ENCODE results near the gene ACBD4. TPM values are rescaled to one million over a fixed set of nuclear protein-coding genes. Genes with fewer than 3 reads are reported as not detected.

The ACBD4 gene
- polyA plus RNA-seq, 1 donor: 16.6 TPM

- Histone ChIP-seq H3K4me3 (ENCODE audit: low read length) (peak overlapping the region; percentile 11), H3K27ac (ENCODE audit: low read length) (peak overlapping the region; percentile 98), H3K27me3 (ENCODE audit: control insufficient read depth, insufficient read depth, low read length) (no peaks in the 10 kb centered on the region), H3K9me3 (ENCODE audit: control insufficient read depth, low read depth, low read length) (no peaks in the 10 kb centered on the region), H3K36me3 (ENCODE audit: control insufficient read depth, insufficient read depth, low read length) (peaks cover 12% of the 10 kb centered on the region), H3K4me1 (ENCODE audit: control insufficient read depth, insufficient read depth, low read length) (peaks cover 57% of the 10 kb centered on the region)
- DNase-seq: peak; percentile 61 to 82
- no CpG with 5 or more reads among the region's 10 CpGs for WGBS (ENCODE audit: insufficient coverage, low lambda C conversion rate)
Measured at GRCh38 chr17:45172541-45173286, 37.2 kb downstream of the ACBD4 start.

DNA sequence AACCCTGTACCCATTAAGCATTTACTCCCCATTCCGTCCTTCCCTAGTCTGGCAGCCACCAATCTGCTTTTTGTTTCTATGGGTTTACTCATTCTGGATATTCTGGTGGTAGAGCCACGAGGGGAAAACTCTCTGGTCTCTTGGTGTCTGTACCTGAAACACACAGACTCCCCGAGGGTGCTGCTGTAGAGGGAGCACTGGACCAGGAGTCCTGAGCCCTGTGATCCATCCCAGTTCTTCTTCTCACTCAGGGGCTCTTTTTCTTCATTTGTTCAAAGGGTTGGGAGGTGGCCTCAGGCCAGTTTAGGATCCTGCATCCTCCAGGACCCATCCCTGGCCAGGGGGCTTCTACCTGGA is 40.2 kb downstream of the ACBD4 start:
- DNase-seq: no peak
- Histone ChIP-seq H3K4me1 (ENCODE audit: control insufficient read depth, insufficient read depth, low read length) (peaks cover 44% of the 10 kb centered on the region), H3K4me3 (ENCODE audit: low read length) (no peak overlapping the region), H3K27ac (ENCODE audit: low read length) (peak overlapping the region; percentile 47), H3K27me3 (ENCODE audit: control insufficient read depth, insufficient read depth, low read length) (no peaks in the 10 kb centered on the region), H3K36me3 (ENCODE audit: control insufficient read depth, insufficient read depth, low read length) (no peaks in the 10 kb centered on the region), H3K9me3 (ENCODE audit: control insufficient read depth, low read depth, low read length) (no peaks in the 10 kb centered on the region)
- WGBS (ENCODE audit: insufficient coverage, low lambda C conversion rate): 100% methylated on average over 1 of the region's 3 CpGs

GRCh38 chr17:45177563-45177962 is 42.1 kb downstream of the ACBD4 start:
- no CpG with 5 or more reads among the region's 7 CpGs for WGBS (ENCODE audit: insufficient coverage, low lambda C conversion rate)
- H3K4me3 ChIP-seq (ENCODE audit: low read length): no peak overlapping the region
- no peak for DNase-seq
- H3K27me3 ChIP-seq (ENCODE audit: control insufficient read depth, insufficient read depth, low read length): no peaks in the 10 kb centered on the region
- no peaks in the 10 kb centered on the region for H3K9me3 ChIP-seq (ENCODE audit: control insufficient read depth, low read depth, low read length)
- H3K4me1 ChIP-seq (ENCODE audit: control insufficient read depth, insufficient read depth, low read length): peaks cover 29% of the 10 kb centered on the region
- no peak overlapping the region for H3K27ac ChIP-seq (ENCODE audit: low read length)
- H3K36me3 ChIP-seq (ENCODE audit: control insufficient read depth, insufficient read depth, low read length): no peaks in the 10 kb centered on the region

GRCh38 chr17:45184144-45184543 is 48.7 kb downstream of the ACBD4 start:
- Histone ChIP-seq H3K4me3 (ENCODE audit: low read length) (no peak overlapping the region), H3K36me3 (ENCODE audit: control insufficient read depth, insufficient read depth, low read length) (no peaks in the 10 kb centered on the region)
- no peak for DNase-seq

DNA sequence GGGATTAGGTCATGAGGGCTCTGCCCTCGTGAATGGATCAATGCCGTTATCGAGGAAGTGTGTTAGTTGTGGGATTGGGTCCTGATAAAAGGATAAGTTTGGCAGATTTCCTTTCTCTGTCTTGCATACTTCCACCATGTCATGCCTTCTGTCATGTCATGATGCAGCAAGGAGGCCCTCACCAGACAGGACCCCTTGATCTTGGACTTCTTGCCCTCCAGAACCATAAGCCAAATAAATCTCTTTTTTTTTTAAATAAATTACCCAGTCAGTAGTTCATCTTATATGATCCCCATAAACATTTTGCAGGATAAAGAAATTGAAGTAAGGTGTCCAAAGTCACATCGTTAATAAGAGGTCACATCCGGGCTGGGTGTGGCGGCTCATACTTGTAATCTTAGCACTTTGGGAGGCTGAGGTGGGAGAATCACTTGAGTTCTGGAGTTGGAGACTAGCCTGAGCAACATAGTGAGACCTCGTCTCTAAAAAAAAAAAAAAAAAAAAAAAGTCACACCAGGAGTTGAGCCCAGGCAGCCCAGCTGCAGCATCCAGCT is 51.4 kb downstream of the ACBD4 start:
- no peak overlapping the region for H3K4me3 ChIP-seq (ENCODE audit: low read length)
- no peaks in the 10 kb centered on the region for H3K27me3 ChIP-seq (ENCODE audit: control insufficient read depth, insufficient read depth, low read length)
- DNase-seq: peak; percentile 26 to 73
- no peaks in the 10 kb centered on the region for H3K9me3 ChIP-seq (ENCODE audit: control insufficient read depth, low read depth, low read length)
- H3K4me1 ChIP-seq (ENCODE audit: control insufficient read depth, insufficient read depth, low read length): peaks cover 16% of the 10 kb centered on the region
- WGBS (ENCODE audit: insufficient coverage, low lambda C conversion rate): 47% methylated on average over 2 of the region's 7 CpGs
- H3K27ac ChIP-seq (ENCODE audit: low read length): no peak overlapping the region
- no peaks in the 10 kb centered on the region for H3K36me3 ChIP-seq (ENCODE audit: control insufficient read depth, insufficient read depth, low read length)

More at GRCh38 chr17:45184144-45184543, 48.7 kb downstream of the ACBD4 start:
- Histone ChIP-seq H3K9me3 (ENCODE audit: control insufficient read depth, low read depth, low read length) (no peaks in the 10 kb centered on the region), H3K4me1 (ENCODE audit: control insufficient read depth, insufficient read depth, low read length) (peaks cover 11% of the 10 kb centered on the region), H3K27me3 (ENCODE audit: control insufficient read depth, insufficient read depth, low read length) (no peaks in the 10 kb centered on the region), H3K27ac (ENCODE audit: low read length) (no peak overlapping the region)
- no CpG with 5 or more reads among the region's 5 CpGs for WGBS (ENCODE audit: insufficient coverage, low lambda C conversion rate)

DNA sequence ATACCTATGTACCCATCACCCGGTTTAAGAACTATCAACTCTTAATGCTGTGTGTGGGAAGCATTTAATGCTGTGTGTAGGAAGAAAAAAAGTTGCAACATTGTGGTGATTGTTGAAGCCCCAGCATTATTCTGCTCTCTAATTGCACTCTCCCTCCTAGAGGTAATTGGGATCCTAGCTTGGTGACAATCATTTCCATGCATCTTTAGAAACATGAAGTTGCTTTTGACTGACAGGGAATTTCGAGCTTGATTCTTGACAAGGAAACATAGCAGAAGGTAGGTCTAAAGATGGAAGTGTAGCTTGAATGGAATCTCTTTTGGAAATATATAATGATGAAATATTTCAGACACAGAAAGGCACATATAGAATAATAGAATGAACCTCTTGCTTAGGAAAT is 53.5 kb downstream of the ACBD4 start:
- Histone ChIP-seq H3K27me3 (ENCODE audit: control insufficient read depth, insufficient read depth, low read length) (no peaks in the 10 kb centered on the region), H3K9me3 (ENCODE audit: control insufficient read depth, low read depth, low read length) (no peaks in the 10 kb centered on the region), H3K4me1 (ENCODE audit: control insufficient read depth, insufficient read depth, low read length) (peaks cover 7% of the 10 kb centered on the region), H3K27ac (ENCODE audit: low read length) (no peak overlapping the region), H3K36me3 (ENCODE audit: control insufficient read depth, insufficient read depth, low read length) (no peaks in the 10 kb centered on the region), H3K4me3 (ENCODE audit: low read length) (no peak overlapping the region)
- DNase-seq: no peak
- WGBS (ENCODE audit: insufficient coverage, low lambda C conversion rate): 83% methylated on average over 1 of the region's 2 CpGs

DNA sequence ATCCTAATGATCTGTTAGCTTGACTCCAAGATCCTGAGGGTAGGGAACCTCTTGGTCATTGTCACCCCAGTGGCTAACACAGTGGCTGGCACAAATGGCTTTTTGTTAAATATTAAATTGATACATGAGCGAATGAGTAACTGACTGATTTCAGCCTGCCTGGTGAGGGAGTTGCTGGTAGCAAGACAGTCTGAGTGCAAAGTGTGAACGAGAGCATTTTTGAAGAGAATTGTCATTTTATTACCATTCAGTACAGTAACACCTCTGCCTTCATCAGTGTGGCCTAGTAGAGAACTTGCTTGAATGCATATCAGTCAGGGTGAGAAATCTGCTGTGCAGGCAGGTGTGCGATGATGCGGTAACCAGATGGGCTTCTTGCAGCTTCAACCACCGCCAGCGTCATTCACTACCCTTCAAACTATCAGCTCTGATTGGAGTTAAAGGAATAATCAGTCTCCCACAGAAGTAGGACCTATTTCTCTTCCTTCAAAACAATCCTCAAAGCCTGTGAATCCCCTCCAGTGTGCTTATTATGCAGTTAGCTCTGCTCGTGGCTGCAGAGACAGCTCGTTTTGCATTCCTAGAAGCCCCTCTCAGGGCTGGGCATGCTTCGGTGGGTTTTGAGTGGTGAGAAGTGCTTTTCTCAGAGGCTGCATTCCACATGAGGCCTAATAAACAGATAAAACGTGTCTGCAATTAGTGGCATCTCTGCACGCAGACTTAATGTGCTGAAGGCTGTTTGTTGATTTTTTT is 55.2 kb downstream of the ACBD4 start:
- Histone ChIP-seq H3K4me3 (ENCODE audit: low read length) (no peak overlapping the region), H3K27me3 (ENCODE audit: control insufficient read depth, insufficient read depth, low read length) (no peaks in the 10 kb centered on the region), H3K4me1 (ENCODE audit: control insufficient read depth, insufficient read depth, low read length) (peaks cover 7% of the 10 kb centered on the region), H3K9me3 (ENCODE audit: control insufficient read depth, low read depth, low read length) (no peaks in the 10 kb centered on the region), H3K27ac (ENCODE audit: low read length) (peak overlapping the region; percentile 17), H3K36me3 (ENCODE audit: control insufficient read depth, insufficient read depth, low read length) (no peaks in the 10 kb centered on the region)
- DNase-seq: peak; percentile 51 to 67
- no CpG with 5 or more reads among the region's 11 CpGs for WGBS (ENCODE audit: insufficient coverage, low lambda C conversion rate)

Other genes with a start within 250 kb of the ACBD4 start
- gene EFTUD2, start 236.2 kb upstream of the ACBD4 start, polyA plus RNA-seq: 67.8 TPM
- 0.34 TPM for gene GFAP, start 220.2 kb upstream of the ACBD4 start, polyA plus RNA-seq
- 7.7 TPM for gene KIF18B, start 187.9 kb upstream of the ACBD4 start, polyA plus RNA-seq
- 14.3 TPM for gene C1QL1, start 167.4 kb upstream of the ACBD4 start, polyA plus RNA-seq
- gene DCAKD, start 84.1 kb upstream of the ACBD4 start, polyA plus RNA-seq: 26.3 TPM
- gene NMT1, start 74.4 kb upstream of the ACBD4 start, polyA plus RNA-seq: 51.0 TPM
- gene PLCD3, start 3.2 kb upstream of the ACBD4 start, polyA plus RNA-seq: 13.7 TPM
- 36.1 TPM for gene HEXIM1, start 12.8 kb downstream of the ACBD4 start, polyA plus RNA-seq
- gene HEXIM2, start 26.2 kb downstream of the ACBD4 start, polyA plus RNA-seq: 11.1 TPM
- gene FMNL1, start 86.2 kb downstream of the ACBD4 start, polyA plus RNA-seq: 8.5 TPM
- 0.24 TPM for gene SPATA32, start 126.4 kb downstream of the ACBD4 start, polyA plus RNA-seq
- 8.7 TPM for gene MAP3K14, start 181.3 kb downstream of the ACBD4 start, polyA plus RNA-seq

Measured in large intestine (tissue), 3 donors.